ENCODE measurements around the gene STX4.

Gene STX4

DNA sequence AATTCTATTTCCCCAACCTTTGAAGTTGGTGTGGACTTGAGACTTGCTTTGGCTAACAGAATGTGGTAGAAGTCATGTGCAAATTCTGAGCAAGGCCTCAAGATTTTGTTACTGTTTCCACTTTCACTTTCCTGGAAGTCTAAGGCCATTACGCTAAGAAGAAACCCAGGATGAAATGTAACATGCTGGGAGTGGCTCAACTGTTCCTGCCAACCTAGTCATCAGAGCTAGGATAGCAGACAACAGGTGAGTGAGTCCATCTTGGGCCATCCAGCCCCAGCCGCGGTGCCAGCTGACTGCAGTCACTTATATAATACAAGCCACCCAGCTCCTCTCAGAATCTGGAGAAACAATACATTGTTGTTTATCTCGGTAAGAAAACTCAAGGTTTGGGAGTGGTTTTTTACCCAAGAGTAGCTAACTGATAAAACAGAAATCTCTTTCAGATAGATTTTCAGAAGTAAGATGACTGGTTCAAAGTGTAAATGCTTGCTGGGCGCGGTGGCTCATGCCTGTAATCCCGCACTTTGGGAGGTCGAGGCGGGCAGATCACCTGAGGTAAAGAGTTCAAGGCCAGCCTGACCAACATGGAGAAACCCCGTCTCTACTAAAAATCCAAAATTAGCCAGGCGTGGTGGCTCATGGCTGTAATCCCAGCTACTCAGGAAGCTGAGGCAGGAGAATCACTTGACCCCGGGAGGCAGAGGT, 10.7 kb upstream of the STX4 start:
- no peak for DNase-seq

DNA sequence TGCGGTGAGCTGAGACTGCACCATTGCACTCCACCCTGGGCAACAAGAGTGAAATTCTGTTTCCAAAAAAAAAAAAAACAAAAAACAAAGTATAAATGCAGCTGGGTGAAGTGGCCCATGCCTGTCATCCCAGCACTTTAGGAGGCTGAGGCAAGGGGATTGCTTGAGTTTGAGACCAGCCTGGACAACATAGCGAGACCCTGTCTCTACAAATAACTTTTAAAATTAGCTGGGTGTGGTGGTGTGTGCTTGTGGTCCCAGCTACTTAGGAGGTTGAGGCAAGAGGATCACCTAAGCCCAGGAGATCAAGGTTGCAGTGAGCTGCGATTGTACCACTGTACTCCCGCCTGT, 10.1 kb upstream of the STX4 start:
- no peak for DNase-seq

DNA sequence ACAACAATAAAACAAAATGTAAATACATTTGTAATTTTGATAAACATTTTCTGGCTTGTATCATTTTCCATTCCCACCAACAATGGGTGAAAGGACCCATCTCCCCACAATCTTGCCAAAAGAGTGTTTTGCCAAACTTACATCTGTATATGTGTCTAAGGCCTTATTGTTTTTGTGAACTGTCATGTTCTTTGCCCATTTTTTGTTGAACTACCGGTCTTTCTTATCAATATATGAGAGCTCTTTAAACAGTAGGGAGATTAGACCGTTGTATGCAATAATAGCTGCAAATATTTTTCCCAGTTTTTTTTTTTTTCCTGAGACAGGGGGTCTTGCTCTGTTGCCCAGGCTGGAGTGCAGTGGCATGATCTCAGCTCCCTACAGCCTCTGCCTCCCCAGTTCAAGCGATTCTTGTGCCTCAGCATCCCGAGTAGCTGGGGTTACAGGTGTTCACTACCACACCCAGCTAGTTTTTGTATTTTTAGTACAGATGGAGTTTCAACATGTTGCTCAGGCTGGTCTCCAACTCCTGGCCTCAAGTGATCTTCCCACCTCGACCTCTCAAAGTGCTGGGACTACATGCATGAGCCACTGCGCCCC, 9.6 kb upstream of the STX4 start:
- no peak for DNase-seq

DNA sequence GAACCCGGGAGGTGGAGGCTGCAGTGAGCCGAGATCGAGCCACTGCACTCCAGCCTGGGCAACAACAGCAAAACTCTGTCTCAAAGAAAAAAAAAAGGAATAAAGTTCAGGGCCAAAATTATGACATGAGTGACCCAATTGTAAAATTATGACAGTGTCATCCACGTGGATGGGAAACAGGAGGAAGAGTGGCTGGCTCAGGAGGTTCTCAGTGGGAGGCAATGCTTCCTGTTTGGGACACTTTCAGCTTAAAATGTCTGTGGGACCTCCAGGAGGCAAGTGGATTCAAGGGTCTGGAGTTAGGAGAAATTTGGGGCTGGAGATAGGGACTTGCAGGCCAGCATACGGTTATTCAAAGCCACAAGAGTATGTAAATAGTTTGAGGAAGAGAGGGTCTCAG, 8.0 kb upstream of the STX4 start:
- no peak for DNase-seq

DNA sequence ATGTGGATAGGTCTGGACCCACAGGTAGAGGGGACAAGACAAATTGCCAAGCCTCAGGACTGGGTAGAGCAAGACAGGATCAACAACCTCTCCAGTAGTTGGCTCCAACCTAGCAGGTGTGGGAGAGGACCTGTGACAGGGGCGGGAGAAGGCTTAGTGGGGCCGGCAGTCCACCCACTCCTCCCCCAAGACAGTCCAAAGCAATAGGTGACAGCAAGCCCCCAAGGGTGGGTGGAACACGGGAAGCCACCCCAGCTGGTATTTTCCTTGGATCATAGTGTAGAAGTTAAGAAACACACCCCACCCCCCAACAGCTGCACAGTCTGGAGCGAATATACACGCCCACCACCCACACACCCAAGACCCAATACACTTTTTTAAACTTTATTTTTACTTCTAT, 4.1 kb upstream of the STX4 start:
- no peak for DNase-seq

DNA sequence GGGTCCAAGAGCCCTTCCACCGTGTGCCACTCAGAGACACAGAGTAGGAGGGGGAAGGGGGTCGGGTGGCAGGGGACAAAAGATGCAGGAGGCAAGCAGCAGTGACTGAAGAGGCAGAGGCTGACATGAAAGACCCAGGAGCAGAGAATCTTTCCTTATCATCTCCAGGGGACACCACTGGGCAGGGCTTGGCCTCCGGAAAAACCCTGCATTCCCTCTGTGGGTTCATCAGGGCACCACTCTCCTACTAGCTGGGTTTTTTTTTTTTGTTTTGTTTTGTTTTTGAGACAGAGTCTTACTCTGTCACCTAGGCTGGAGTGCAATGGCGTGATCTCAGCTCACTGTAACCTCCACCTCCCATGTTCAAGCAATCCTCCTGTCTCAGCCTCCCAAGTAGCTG, 2.1 kb upstream of the STX4 start:
- no peak for DNase-seq

DNA sequence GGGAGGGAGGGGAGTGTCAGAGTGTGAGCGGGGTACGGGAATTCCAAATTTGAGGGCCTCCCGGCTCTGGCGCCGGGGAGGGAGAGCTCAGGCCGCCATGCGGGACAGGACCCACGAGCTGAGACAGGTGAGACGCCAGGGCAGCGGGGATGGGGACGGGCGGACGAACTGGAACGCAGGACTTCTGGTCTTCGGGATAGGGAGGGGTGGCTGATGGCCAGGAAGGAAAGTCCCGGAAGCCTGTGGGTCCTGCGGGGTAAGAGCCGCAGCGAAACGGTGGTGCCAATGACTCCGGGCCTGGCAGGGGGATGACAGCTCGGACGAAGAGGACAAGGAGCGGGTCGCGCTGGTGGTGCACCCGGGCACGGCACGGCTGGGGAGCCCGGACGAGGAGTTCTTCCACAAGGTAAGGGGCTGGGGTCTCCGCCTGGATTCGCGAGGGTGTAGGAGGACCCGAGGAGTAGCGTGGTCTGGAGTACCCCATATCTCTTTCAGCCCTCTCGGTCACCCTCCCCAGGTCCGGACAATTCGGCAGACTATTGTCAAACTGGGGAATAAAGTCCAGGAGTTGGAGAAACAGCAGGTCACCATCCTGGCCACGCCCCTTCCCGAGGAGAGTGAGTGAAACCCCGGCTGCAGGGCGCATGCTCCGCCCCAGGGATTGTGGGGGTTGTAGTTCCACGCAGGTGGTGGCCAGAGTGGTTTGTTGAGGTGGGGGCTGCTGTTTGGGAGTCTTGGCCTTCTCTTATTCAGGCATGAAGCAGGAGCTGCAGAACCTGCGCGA, 543 bp downstream of the STX4 start:
- DNase-seq, result peak; percentile 92

DNA sequence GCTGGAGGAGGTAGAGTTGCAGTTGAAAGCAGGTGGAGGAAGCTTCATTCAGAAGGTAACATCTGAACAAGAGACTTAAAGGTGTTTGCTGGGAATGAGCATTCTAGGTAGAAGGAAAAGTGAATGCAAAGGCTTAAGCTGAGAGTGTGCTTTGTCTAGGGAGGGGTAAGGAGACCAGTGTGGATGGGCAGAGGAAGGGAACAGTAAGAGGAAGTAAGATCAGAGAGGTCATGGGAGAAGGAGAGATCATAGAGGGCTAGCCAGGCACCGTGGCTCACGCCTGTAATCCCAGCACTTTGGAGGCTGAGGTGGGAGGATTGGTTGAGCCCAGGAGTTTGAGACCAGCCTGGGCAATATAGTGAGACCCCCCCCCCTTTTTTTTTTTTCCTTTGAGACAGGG, 3.3 kb downstream of the STX4 start:
- no peak for DNase-seq

DNA sequence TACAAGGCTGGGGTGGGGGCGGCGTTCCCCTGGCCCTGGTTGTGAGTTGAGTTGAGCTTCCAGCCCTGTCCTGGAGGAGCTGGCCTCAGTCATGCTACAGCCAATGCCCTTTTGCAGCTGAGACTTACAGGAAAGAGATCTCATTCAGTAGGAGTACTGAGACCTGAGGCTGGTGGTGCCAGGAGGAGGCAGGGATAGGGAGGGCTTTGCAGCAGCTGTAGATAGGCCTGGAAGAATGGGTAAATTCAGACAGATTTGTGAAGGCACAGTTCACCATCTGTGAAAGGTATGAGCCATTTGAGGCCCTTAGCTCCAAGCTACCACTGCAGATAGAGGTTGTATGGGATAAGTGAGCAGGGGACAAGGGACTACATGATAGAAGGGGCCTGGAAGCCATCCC, 5.6 kb downstream of the STX4 start:
- no peak for DNase-seq

DNA sequence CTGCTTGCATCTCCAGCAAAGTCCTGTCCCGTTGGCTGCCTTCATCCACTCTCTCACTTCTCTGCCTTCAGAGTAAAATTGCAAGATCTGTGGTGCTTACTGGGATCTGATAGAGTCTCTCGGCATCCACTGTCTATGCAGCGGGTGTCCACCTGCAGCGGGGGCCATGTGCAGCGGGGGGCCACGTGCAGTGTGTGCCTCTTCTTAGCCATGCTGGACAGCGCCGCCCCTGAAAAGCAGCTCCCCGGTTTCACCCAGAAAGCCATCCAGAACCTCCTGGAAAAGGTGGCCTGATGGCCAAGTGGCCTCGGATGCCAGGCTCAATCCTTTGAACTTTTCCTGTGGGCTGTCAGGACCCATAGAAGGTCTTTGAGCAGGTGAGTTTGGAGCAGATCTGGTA, 9.5 kb downstream of the STX4 start:
- DNase-seq, result no peak

DNA sequence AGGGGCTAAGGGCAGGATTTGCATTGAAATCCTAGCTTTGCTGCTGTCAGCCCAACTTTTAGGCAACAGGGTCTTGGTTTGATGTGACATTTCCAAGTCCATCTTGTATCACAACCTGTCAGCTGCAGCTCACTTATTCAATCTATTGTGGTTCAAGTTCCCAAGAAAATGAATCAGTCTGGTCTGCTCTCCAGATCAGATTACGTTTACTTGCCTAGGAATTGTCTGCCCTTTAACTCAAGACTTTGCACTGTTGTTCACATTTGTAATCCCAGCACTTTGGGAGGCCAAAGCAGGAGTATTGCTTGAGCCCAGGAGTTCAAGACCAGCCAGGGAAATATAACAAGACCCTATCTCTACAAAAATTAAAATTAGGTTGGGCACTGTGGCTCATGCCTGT, 10.0 kb downstream of the STX4 start:
- no peak for DNase-seq

DNA sequence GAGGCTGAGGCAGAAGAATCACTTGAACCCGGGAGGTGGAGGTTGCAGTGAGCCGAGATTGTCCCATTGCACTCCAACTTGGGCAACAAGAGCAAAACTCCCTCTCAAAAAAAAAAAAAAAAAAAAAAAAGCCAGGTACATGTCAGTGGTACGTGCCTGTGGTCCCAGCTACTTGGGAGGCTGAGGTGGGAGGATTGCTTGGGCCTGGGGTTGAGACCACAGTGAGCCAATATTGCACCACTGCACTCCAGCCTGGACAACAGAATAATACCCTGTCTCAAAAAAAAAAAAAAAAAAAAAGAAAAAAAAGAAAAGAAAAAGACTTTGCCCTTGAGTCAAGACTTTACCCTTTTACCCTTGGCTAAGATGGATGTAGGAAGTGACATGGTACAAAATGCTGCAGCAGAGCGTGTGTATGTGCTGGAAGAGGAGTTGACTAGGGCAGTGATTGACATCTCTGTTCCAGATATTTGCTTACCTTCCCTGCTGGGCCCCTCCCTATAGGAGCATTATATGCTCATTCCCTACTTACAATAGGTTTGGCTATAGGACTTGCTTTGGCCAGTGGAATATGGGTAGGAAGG, 10.6 kb downstream of the STX4 start:
- no peak for DNase-seq

DNA sequence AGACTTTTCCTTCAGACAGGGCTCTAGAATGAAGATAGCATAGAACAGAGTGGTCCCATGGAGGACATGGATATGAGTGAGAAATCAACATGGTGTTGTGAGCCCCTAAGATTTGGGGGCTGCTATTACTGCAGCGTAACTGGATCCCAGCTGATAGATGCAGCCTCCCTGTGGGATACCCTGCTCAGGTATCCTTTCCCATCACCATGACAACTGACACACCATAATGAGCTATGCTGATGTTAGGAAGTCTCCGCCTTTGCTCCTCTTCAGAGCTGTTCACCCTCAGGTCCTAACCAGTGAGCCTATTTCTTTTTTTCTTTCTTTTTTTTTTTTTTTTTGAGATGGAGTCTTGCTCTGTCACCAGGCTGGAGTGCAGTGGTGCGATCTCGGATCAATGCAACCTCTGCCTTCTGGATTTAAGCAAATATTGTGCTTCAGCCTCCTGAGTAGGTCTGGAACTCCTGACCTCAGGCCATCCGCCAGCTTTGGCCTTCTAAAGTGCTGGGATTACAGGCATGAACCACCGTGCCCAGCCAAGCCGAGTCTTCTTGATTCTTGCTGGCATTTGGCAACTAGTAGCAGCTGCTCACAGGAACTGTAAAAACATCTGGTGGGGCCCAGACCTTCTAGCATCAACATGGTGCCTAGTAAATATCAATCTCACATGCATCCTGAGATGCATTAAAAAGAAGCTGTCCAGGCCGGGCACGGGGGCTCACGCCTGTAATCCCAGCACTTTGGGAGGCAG, 17.1 kb downstream of the STX4 start:
- no peak for DNase-seq

DNA sequence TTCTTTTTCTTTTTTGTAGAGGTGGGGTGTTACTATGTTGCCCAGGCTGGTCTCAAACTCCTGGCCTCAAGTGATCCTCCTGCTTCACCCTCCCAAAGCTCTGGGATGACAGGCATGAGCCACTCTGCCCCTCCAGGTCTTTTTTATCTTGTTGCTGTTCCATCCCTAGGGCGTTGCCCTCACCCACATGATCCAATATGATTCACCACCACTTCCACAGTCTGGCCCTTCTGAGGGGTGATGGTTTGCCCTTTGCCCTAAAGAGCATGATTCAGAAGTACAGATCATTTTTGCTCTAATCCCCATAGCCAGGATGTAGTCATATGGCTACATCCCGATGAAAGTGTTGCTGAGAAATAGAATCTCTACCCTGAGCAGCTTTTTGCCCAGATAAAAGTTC, 18.8 kb downstream of the STX4 start:
- no peak for DNase-seq

DNA sequence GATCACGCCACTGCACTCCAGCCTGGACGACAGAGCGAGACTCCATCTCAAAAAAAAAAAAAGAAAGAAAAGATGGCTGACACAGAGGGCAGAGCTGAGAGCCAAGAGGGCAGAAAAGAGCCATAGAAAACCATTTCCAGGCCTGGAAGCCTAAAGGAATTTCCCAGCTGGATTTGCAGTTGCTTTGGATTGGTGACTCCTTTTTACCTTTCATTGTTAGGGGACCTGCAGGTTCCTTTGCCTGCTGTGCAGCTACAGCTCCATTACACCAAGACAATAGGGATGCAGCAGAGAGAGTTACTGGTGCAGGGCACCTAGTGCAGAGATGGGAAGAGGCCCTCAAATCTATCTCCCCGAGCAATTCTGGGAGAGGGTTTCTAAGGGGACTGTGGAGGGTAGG, 22.3 kb downstream of the STX4 start:
- DNase-seq, result no peak

DNA sequence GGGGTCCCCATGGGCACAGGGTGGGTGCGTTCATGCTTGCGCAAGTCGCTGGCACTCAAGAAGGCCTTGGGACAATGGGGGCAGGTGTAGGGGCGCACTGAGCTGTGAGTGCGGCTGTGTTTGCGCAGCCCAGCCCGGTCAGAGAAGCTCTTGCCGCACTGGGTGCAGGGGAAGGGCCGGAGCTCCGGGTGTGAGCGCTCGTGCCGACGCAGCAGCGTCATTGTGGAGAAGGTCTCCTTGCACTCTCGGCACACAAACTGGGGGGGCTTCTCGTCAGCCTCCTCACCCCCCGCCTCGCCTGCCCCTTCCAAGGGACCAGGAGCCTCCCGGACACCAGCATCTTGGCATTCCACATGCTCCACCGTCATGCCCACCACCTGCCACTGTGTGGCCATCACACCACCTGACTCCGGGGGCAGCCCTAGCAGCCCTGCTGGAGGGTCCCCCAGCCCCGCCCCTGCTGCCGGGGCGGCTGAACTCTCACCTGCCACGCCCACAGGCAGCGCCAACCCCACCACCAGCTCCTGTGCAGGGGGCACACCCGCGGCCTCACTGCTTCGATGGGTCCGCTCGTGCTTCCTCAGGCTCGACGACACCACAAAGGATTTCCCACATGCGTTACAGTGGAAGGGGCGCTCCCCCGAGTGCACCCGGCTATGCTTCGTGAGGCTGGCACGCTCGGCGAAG, 27.9 kb downstream of the STX4 start:
- no peak for DNase-seq

DNA sequence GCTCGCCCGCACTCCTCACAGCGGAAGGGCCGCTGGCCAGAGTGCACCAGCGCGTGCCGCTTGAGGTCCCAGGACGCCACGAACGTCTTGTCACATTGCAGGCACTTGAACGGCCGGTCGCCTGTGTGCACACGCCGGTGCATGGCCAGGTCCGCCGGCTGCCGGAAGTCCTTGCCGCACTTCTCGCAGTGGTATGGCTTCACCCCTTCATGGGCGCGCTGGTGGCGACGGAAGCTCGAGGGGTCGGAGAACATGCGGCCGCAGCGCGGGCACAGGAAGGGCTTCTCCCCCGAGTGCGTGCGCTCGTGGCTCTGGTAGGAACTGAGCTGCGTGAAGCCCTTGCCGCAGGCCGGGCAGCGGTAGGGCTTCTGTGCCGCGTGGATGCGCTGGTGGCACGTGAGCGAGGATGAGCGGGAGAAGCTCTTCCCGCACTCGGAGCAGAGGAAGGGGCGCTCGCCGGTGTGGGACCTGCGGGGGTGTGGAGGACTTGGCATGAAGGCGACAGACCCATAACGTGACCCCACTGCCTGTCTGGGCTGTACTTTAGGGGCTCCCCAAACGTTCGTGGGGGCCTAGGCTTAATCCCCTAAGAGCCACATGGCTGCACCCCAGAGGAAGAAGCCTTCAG, 28.6 kb downstream of the STX4 start:
- DNase-seq, result no peak

DNA sequence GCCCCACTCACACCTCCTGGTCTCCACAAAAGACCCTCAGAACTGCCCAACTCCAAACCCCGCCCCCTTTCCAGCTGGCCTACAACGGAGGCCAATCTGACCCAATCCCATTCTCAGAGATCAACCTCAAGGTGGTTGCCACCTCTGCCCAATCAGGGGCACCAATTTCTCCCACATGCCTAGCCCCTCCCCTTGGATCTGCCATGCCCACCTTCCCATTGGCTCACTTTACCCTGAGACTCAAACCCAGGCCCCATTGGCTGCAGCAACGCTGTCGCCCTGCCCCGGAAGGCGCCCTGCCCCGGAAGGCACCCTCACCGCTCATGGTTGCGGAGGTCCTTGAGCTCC, 30.1 kb downstream of the STX4 start:
- DNase-seq, result no peak

DNA sequence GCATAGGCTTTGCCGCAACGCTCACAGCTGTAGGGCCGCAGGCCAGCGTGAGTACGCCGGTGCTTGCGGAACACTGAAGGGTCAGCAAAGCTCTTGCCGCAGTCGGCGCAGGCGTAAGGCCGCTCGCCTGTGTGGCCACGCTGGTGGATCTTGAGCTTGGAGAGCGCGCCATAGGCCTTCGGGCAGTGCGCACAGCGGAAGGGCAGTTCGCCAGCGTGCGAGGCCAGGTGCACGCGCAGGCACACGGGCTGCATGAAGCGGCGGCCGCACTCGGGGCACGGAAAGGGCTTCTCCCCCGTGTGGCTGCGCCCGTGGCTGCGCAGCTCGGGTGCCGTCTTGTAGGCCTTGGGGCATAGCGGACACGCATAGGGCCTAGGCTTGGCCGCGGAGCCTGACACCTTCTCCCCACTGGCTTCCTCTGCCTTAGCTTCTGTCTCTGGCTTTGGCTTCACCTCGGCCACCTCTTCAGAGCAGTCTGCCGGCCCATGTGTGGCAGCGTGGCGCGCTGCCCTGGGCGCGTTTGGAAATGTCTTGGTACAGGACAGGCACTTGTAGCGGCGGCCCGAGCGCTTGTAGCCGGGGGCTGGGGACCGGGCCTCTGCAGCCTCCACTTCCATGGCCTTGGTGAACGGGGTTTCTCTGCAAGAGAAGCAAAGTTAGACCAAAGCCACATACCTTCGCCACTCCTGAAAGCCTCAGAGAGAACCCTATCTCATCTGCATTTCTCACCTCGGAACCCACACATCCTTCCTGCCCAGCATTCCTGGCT, 30.7 kb downstream of the STX4 start:
- peak; percentile 15 for DNase-seq

DNA sequence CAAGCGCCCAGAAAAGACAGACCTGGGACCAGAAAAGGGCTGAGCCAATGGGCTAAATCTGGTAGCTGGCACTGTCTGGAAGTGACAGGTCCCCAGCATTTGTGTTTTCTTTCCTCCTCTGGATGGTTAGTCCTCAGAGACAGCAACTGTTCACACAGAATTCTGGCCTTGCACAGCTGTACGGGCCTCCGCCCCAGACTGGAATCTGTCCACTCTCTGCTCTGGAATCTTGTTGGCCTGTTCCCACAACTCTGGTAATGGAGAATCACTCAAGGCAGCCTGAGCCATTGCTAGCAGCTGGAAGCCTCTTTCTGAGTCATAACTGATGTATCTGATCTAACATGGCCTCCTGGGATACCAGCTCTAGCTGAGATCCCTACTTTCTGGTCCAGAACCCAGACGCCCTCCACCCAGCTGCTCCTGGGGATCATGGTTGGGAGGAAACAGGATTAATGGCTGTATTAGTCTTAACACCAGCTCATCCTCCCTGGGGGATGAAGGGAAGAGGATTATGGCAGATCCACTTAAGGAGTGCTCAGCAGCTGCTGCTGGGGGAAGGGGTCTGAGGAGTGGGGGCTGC, 31.6 kb downstream of the STX4 start:
- DNase-seq, result no peak

DNA sequence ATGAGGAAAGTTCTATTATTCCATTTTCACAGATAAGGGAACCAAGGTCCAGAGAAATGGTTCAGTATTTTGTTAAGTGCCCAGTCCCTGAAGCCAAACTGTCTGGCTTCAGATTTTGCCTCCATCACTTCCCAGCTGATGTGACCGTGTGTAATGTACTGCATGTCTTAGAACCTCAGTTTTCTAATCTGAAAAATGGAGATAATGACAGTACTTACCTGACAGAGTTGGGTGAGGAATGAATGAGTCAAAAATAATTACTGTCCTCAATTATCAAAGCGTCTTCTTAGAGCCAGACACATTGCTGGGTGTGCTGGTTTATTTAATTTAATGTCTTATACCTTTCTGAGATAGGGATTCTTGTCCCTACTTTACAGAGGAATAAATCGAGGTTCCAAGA, 34.0 kb downstream of the STX4 start:
- DNase-seq, result no peak

Measured in CD4-positive, alpha-beta T cell treated with Interleukin-17A for 4 hours (primary cell).